ENCODE data around the gene CARD9. TPM values are rescaled to one million over a fixed set of nuclear protein-coding genes. Genes with fewer than 3 reads are reported as not detected.

The CARD9 gene
- total and polyA plus RNA-seq, 2 of the 4 experiments (the other 2 are of a cell fraction), result 0.36 to 1.9 TPM

DNA sequence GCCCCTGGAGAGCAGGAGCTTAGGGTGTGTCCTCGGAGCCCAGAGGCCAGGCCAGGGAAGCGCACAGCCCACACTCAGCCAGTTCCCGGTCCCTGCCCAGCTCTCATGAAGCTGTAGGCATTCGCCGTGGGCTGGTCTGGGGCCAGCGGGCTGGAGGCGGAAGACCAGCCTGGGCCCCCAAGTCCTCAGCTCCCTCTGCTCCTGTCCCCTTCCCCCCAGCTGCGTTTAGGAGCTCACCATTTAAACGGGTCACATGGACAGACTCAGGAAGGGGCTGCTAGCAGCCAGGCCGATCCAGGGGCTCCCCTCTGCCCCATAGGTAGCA lies 27.4 kb downstream of the CARD9 start:
- no TSS peak for BruUV-seq (replicated peaks)
- H3K27me3 ChIP-seq (ENCODE audit: control insufficient read depth, insufficient read depth, low read length), result no peaks in the 10 kb centered on the region
- no peaks in the 10 kb centered on the region for H3K9me3 ChIP-seq (ENCODE audit: control insufficient read depth, insufficient read depth, low read length)
- H3K14ac ChIP-seq (replicated peaks; ENCODE audit: low read depth, low read length), result no peak overlapping the region
- dilution Hi-C loops (cut with HindIII; ENCODE audit: low sequenced_read_pairs, unreplicated experiment) (no loop called here), intact Hi-C loops (cut with micrococcal nuclease) (no loop called here), in situ Hi-C loops (cut with MboI; ENCODE audit: low sequenced_read_pairs) (no loop called here)
- TF ChIP-seq CHD1 (IDR thresholded peaks at IDR 0.05; ENCODE audit: low read depth, low read length) (no peak), RFX5 (IDR thresholded peaks at IDR 0.05; ENCODE audit: low read depth, low read length) (no peak), RAD21 (IDR thresholded peaks at IDR 0.05; ENCODE audit: low read length) (no peak), MAZ (IDR thresholded peaks at IDR 0.05; ENCODE audit: borderline replicate concordance, low read depth, low read length) (no peak), SMC3 (IDR thresholded peaks at IDR 0.05; ENCODE audit: low read depth, low read length) (no peak), BHLHE40 (IDR thresholded peaks at IDR 0.05; ENCODE audit: low read depth, low read length) (no peak), RCOR1 (IDR thresholded peaks at IDR 0.05; ENCODE audit: insufficient replicate concordance, low read length) (no peak), NFE2L2 (IDR thresholded peaks at IDR 0.05; ENCODE audit: low read depth, low read length) (no peak)
- TF ChIP-seq, protein P1, sequence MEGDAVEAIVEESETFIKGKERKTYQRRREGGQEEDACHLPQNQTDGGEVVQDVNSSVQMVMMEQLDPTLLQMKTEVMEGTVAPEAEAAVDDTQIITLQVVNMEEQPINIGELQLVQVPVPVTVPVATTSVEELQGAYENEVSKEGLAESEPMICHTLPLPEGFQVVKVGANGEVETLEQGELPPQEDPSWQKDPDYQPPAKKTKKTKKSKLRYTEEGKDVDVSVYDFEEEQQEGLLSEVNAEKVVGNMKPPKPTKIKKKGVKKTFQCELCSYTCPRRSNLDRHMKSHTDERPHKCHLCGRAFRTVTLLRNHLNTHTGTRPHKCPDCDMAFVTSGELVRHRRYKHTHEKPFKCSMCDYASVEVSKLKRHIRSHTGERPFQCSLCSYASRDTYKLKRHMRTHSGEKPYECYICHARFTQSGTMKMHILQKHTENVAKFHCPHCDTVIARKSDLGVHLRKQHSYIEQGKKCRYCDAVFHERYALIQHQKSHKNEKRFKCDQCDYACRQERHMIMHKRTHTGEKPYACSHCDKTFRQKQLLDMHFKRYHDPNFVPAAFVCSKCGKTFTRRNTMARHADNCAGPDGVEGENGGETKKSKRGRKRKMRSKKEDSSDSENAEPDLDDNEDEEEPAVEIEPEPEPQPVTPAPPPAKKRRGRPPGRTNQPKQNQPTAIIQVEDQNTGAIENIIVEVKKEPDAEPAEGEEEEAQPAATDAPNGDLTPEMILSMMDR (conservative IDR thresholded peaks at IDR 0.05; ENCODE audit: low read depth, low read length), result no peak
- TF ChIP-seq, protein P2, sequence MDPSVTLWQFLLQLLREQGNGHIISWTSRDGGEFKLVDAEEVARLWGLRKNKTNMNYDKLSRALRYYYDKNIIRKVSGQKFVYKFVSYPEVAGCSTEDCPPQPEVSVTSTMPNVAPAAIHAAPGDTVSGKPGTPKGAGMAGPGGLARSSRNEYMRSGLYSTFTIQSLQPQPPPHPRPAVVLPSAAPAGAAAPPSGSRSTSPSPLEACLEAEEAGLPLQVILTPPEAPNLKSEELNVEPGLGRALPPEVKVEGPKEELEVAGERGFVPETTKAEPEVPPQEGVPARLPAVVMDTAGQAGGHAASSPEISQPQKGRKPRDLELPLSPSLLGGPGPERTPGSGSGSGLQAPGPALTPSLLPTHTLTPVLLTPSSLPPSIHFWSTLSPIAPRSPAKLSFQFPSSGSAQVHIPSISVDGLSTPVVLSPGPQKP (IDR thresholded peaks at IDR 0.05; ENCODE audit: borderline replicate concordance, low read depth, low read length), result no peak
- no peak overlapping the region for H2BK120ac ChIP-seq (ENCODE audit: low read depth, low read length)
- no peak overlapping the region for H2BK5ac ChIP-seq (ENCODE audit: low read depth, low read length, poor library complexity, severe bottlenecking)
- H3K9ac ChIP-seq (ENCODE audit: low read depth, low read length), result no peak overlapping the region
- DNase-seq (no peak), ATAC-seq (ENCODE audit: low read depth) (no peak)
- H3K79me1 ChIP-seq (ENCODE audit: low read depth in 1 of 2, low read length in 2 of 2), result peaks cover 16 to 53% of the 10 kb centered on the region in 2 experiments
- H2BK20ac ChIP-seq (ENCODE audit: low read depth, low read length), result no peak overlapping the region
- H4K5ac ChIP-seq (ENCODE audit: low read depth, low read length), result no peak overlapping the region
- H3K4me3 ChIP-seq (ENCODE audit: insufficient read depth, low read depth, low read length), result no peak overlapping the region
- H3K36me3 ChIP-seq (ENCODE audit: control insufficient read depth, insufficient read depth, low read length), result peaks cover 70% of the 10 kb centered on the region
- H2AK9ac ChIP-seq (replicated peaks; ENCODE audit: low read depth, low read length, poor library complexity), result peak overlapping the region; percentile 65
- H2AFZ ChIP-seq (replicated peaks; ENCODE audit: low read length, poor library complexity), result no peak overlapping the region
- no peak overlapping the region for H4K91ac ChIP-seq (ENCODE audit: insufficient read depth, low read depth, low read length)
- H4K8ac ChIP-seq (ENCODE audit: low read depth in 2 of 2, low read length in 2 of 2), result no peak overlapping the region; a peak in 1 of 4 replicates
- peaks cover 4% of the 10 kb centered on the region; the same call in 1 of the 2 replicates for H3K9me1 ChIP-seq (ENCODE audit: insufficient read depth, low read length)
- H2BK15ac ChIP-seq (ENCODE audit: low read depth, low read length), result no peak overlapping the region
- H3K4ac ChIP-seq (ENCODE audit: low read depth, low read length), result no peak overlapping the region
- H3K56ac ChIP-seq (ENCODE audit: extremely low read depth, insufficient read depth, low read length), result no peak overlapping the region
- H3K18ac ChIP-seq (ENCODE audit: low read depth, low read length), result no peak overlapping the region
- POLR2A ChIA-PET (ENCODE audit: unreplicated experiment), result no interaction called here
- CTCF ChIA-PET, result no interaction called here
- peaks cover 8% of the 10 kb centered on the region; the same call in 1 of the 2 replicates for H3K4me1 ChIP-seq (ENCODE audit: control insufficient read depth, insufficient read depth, low read length)
- WGBS, 2 experiments (ENCODE audit: extremely low coverage in 2 of 2, insufficient read length in 1 of 2), result 78% methylated on average over 8 of the region's 10 CpGs; no CpG with 5 or more reads in 1 of the 2 experiments
- H3K23ac ChIP-seq (ENCODE audit: low read depth, low read length), result no peak overlapping the region
- H2AK5ac ChIP-seq (ENCODE audit: low read depth, low read length), result no peak overlapping the region
- H4K20me1 ChIP-seq (ENCODE audit: insufficient read depth, low read length), result peaks cover 55% of the 10 kb centered on the region
- no peak overlapping the region for H3K4me2 ChIP-seq (ENCODE audit: low read depth, low read length)
- no peak overlapping the region for H3K27ac ChIP-seq (ENCODE audit: insufficient read depth, low read length)

Data from IMR-90 (cell line).